Right atrium auricular region (tissue), 2 donors: ENCODE data around the gene C16orf96. TPM values are rescaled to one million over a fixed set of nuclear protein-coding genes. Genes with fewer than 3 reads are reported as not detected.

Experiments
- DNase-seq: peaks from one replicate; pipeline ENCODE4 v3.0.0-alpha.2; 2019; ENCODE audit warnings: low spot score
- H3K27ac ChIP-seq, 2 donors: fragments of 200-600 bp; sonication (generic); 1 replicate in 1 of 2; 2 replicates in 1 of 2; pipeline ENCODE4 v1.5.1; 2016 to 2019
- H3K27me3 ChIP-seq, 2 donors: fragments of 200-600 bp; sonication (generic); one replicate each; pipeline versions ENCODE4 v1.5.1 to v1.6.0; 2017 to 2019
- H3K36me3 ChIP-seq: fragments of 200-600 bp; sonication (generic); one replicate; pipeline ENCODE4 v1.5.1; 2016
- H3K4me1 ChIP-seq, 2 donors: fragments of 200-600 bp; sonication (generic); one replicate each; pipeline versions ENCODE4 v1.5.1 to v1.6.0; 2017 to 2019
- H3K4me3 ChIP-seq, 2 donors: fragments of 200-600 bp; sonication (generic); 1 replicate in 1 of 2; 2 replicates in 1 of 2; pipeline ENCODE4 v1.5.1; 2017 to 2019; ENCODE audit warnings: mild to moderate bottlenecking in 1 of 2, moderate library complexity in 1 of 2
- H3K9me3 ChIP-seq, 2 donors: fragments of 200-600 bp; sonication (generic); one replicate each; pipeline ENCODE4 v1.5.1; 2019
- CTCF ChIP-seq, 2 donors: fragments of 200-600 bp; sonication (generic); IDR thresholded peaks; one replicate each; pipeline ENCODE4 v1.5.1; 2019; ENCODE audit warnings: antibody characterized with exemption in 2 of 2
- total RNA-seq, 2 donors: library from RNA; depleted of rRNA; stranded (reverse); fragments of >200 nt; gene quantifications; one replicate each; pipeline ENCODE4 v1.1.0, GENCODE V29; 2016

The C16orf96 gene
- total RNA-seq, 2 donors from 2014 or later, result 0.24 TPM; not detected in 1

- DNase-seq, result peak; percentile 92
- H3K27ac ChIP-seq, result peak within 1 kb of the TSS; percentile 96 to 97
- peak within 1 kb of the TSS; percentile 87 to 94 for H3K4me3 ChIP-seq
- no peak for TF ChIP-seq CTCF (IDR thresholded peaks at IDR 0.05)
- peaks cover 0 to 62% of the 10 kb centered on the region in 2 donors for H3K4me1 ChIP-seq
- H3K9me3 ChIP-seq, result no peaks in the 10 kb centered on the region
- H3K36me3 ChIP-seq, result no peaks in the 10 kb centered on the region
- no peaks in the 10 kb centered on the region for H3K27me3 ChIP-seq
Observed at GRCh38 chr16:4614571-4615383, 58.6 kb downstream of the C16orf96 start, which contains the start of gene UBALD1. Gene UBALD1, minus strand, starts transcription at chr16:4614888. Its CDS starts 91 bp downstream, at chr16:4614797.

- peaks cover 0 to 61% of the 10 kb centered on the region in 2 donors for H3K4me1 ChIP-seq
- H3K27ac ChIP-seq, result peak overlapping the region; percentile 96 to 97
- DNase-seq, result no peak
Observed at GRCh38 chr16:4615384-4616046, 59.4 kb downstream of the C16orf96 start.

GRCh38 chr16:4616047-4616811 is 60.1 kb downstream of the C16orf96 start:
- TF ChIP-seq CTCF (IDR thresholded peaks at IDR 0.05), result peak in 1 of 2 donors; percentile 55
- H3K4me1 ChIP-seq, result peaks cover 0 to 55% of the 10 kb centered on the region in 2 donors
- H3K27ac ChIP-seq, result peak overlapping the region; percentile 96 to 97

More at GRCh38 chr16:4615384-4616046, 59.4 kb downstream of the C16orf96 start:
- H3K27me3 ChIP-seq, result no peaks in the 10 kb centered on the region
- peak overlapping the region in 1 of 2 donors; percentile 94 for H3K4me3 ChIP-seq
- H3K36me3 ChIP-seq, result no peaks in the 10 kb centered on the region
- no peak for TF ChIP-seq CTCF (IDR thresholded peaks at IDR 0.05)
- H3K9me3 ChIP-seq, result no peaks in the 10 kb centered on the region

GRCh38 chr16:4617880-4618279 is 61.7 kb downstream of the C16orf96 start:
- H3K9me3 ChIP-seq, result no peaks in the 10 kb centered on the region
- H3K4me3 ChIP-seq, result no peak overlapping the region
- peak overlapping the region; percentile 96 to 97 for H3K27ac ChIP-seq
- no peak for TF ChIP-seq CTCF (IDR thresholded peaks at IDR 0.05)
- H3K4me1 ChIP-seq, result peaks cover 0 to 39% of the 10 kb centered on the region in 2 donors
- DNase-seq, result no peak
- no peaks in the 10 kb centered on the region for H3K36me3 ChIP-seq
- no peaks in the 10 kb centered on the region for H3K27me3 ChIP-seq

More at GRCh38 chr16:4616047-4616811, 60.1 kb downstream of the C16orf96 start:
- Histone ChIP-seq H3K27me3 (no peaks in the 10 kb centered on the region), H3K4me3 (peak overlapping the region; percentile 41 to 94), H3K36me3 (no peaks in the 10 kb centered on the region), H3K9me3 (no peaks in the 10 kb centered on the region)
- peak; percentile 100 for DNase-seq

DNA sequence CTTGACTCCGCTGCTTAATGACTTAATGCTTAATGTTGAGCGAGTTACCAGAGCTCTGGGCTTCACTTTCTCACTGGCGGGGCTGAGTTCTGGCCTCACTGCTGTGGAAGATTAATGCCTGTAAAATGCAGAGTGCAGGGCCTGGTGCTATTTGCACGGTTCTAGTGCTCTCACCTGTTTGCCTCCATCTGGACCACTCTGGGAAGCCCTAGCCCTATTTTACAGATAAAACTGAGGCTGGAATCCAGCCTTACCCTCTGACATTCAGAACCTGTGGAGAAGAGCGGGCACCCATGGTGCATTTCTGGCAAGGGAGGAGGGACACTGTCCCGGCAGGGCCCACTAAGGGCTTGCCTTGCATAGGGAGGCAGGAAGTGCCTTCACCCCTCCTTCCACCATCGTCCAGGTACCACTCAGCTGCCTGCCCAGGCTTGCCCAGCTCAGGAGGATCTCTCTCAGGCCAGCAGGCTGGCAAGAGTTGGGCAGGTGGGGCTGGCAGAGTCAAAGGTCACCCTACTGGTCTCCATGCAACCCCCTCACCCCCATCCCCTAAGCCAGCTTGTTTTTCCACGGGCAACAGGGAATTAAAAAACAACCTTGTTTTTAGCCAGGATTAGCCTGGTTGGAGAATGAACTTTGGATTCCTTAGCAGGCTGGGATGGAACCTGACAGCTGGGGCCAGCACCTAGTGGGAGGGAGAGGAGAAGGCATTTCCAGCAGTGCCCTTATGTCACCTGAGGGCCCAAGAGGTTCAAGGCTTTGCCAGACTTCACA is 62.7 kb downstream of the C16orf96 start:
- no peak for DNase-seq
- Histone ChIP-seq H3K9me3 (no peaks in the 10 kb centered on the region), H3K27ac (peak overlapping the region in 1 of 2 donors; percentile 96)

More for the DNA sequence above, 62.7 kb downstream of the C16orf96 start:
- no peak for TF ChIP-seq CTCF (IDR thresholded peaks at IDR 0.05)
- no peaks in the 10 kb centered on the region for H3K36me3 ChIP-seq
- no peaks in the 10 kb centered on the region for H3K27me3 ChIP-seq
- H3K4me1 ChIP-seq, result peaks cover 0 to 31% of the 10 kb centered on the region in 2 donors
- no peak overlapping the region for H3K4me3 ChIP-seq
